H9 (cell line): ENCODE results near the gene SFXN5. TPM values are rescaled to one million over a fixed set of nuclear protein-coding genes. Genes with fewer than 3 reads are reported as not detected.

Experiments used
- DNase-seq: peaks from one replicate; pipeline ENCODE4 v3.0.0-alpha.2; 2017
- H2AFZ ChIP-seq: one replicate; pipeline ENCODE4 v1.6.1; 2013; ENCODE audit warnings: mild to moderate bottlenecking, low read length, control low read depth, moderate library complexity
- H2AK5ac ChIP-seq: 2 replicates; pipeline ENCODE4 v1.6.1; 2013; ENCODE audit warnings: low read length, control low read depth, mixed read lengths; ENCODE audit not compliant: insufficient read length
- H2BK120ac ChIP-seq: one replicate; pipeline ENCODE4 v1.6.1; 2013; ENCODE audit warnings: low read depth, mild to moderate bottlenecking, low read length, control low read depth, inconsistent platforms; ENCODE audit not compliant: poor library complexity, severe bottlenecking
- H2BK12ac ChIP-seq: 2 replicates; pipeline ENCODE4 v1.6.1; 2013; ENCODE audit warnings: low read length, control low read depth, mixed read lengths, low read depth; ENCODE audit not compliant: insufficient read length
- H2BK15ac ChIP-seq: 2 replicates; pipeline ENCODE4 v1.6.1; 2013; ENCODE audit warnings: low read depth, low read length, control low read depth
- H2BK20ac ChIP-seq: one replicate; pipeline ENCODE4 v1.6.1; 2013; ENCODE audit warnings: low read depth, mild to moderate bottlenecking, low read length, control low read depth, inconsistent platforms; ENCODE audit not compliant: poor library complexity, severe bottlenecking
- H2BK5ac ChIP-seq: 2 replicates; pipeline ENCODE4 v1.6.1; 2013; ENCODE audit warnings: low read length, control low read depth, mixed read lengths; ENCODE audit not compliant: insufficient read length
- H3K14ac ChIP-seq: 2 replicates; pipeline ENCODE4 v1.6.1; 2013; ENCODE audit warnings: low read length, control low read depth; ENCODE audit not compliant: insufficient read depth
- H3K18ac ChIP-seq: 2 replicates; pipeline ENCODE4 v1.6.1; 2013; ENCODE audit warnings: low read depth, mild to moderate bottlenecking, mixed read lengths, low read length, control low read depth; ENCODE audit not compliant: insufficient read length
- H3K23ac ChIP-seq: 2 replicates; pipeline ENCODE4 v1.6.1; 2013; ENCODE audit warnings: low read length, control low read depth, mixed read lengths, low read depth; ENCODE audit not compliant: insufficient read length
- H3K23me2 ChIP-seq: 2 replicates; pipeline ENCODE4 v1.6.1; 2013; ENCODE audit warnings: low read depth, mild to moderate bottlenecking, mixed read lengths, low read length, control low read depth; ENCODE audit not compliant: insufficient read length, poor library complexity, severe bottlenecking
- H3K27ac ChIP-seq: 2 replicates; pipeline ENCODE4 v1.5.1; 2013; ENCODE audit warnings: low read length, control low read depth, mixed read lengths, low read depth; ENCODE audit not compliant: insufficient read length
- H3K27me3 ChIP-seq: 2 replicates; pipeline ENCODE4 v1.6.1; 2013; ENCODE audit warnings: low read length, control low read depth, inconsistent platforms; ENCODE audit not compliant: insufficient read depth
- H3K4ac ChIP-seq: 2 replicates; pipeline ENCODE4 v1.6.1; 2013; ENCODE audit warnings: low read depth, mild to moderate bottlenecking, control low read depth, inconsistent platforms, low read length, moderate library complexity
- H3K4me1 ChIP-seq: 2 replicates; pipeline ENCODE4 v1.6.1; 2013; ENCODE audit warnings: low read length, control low read depth, inconsistent platforms; ENCODE audit not compliant: insufficient read depth
- H3K4me2 ChIP-seq: 2 replicates; pipeline ENCODE4 v1.6.1; 2013; ENCODE audit warnings: low read length, control low read depth, mixed read lengths; ENCODE audit not compliant: insufficient read length, insufficient read depth
- H3K56ac ChIP-seq: 2 replicates; pipeline ENCODE4 v1.6.1; 2013; ENCODE audit warnings: low read depth, mild to moderate bottlenecking, mixed read lengths, low read length, control low read depth; ENCODE audit not compliant: insufficient read length
- H3K79me1 ChIP-seq: 2 replicates; pipeline ENCODE4 v1.6.1; 2013; ENCODE audit warnings: low read depth, mild to moderate bottlenecking, moderate library complexity, low read length, control low read depth, inconsistent platforms; ENCODE audit not compliant: insufficient read depth, poor library complexity, severe bottlenecking
- H3K79me2 ChIP-seq: 2 replicates; pipeline ENCODE4 v1.6.1; 2013; ENCODE audit warnings: low read length, control low read depth, inconsistent platforms; ENCODE audit not compliant: insufficient read depth
- H3K9ac ChIP-seq: 2 replicates; pipeline ENCODE4 v1.6.1; 2013; ENCODE audit warnings: low read length, control low read depth, mixed read lengths; ENCODE audit not compliant: insufficient read length; ENCODE audit errors: extremely low read depth
- H3K9me3 ChIP-seq: one replicate; pipeline ENCODE4 v1.6.1; 2013; ENCODE audit warnings: low read depth, low read length, inconsistent platforms; ENCODE audit not compliant: control insufficient read depth
- H3T11ph ChIP-seq: one replicate; pipeline ENCODE4 v1.6.1; 2013; ENCODE audit warnings: mild to moderate bottlenecking, low read length, control low read depth, inconsistent platforms
- H4K20me1 ChIP-seq: one replicate; pipeline ENCODE4 v1.6.1; 2013; ENCODE audit not compliant: control insufficient read depth, insufficient read length, insufficient read depth
- H4K5ac ChIP-seq: 2 replicates; pipeline ENCODE4 v1.6.1; 2013; ENCODE audit warnings: low read depth, mild to moderate bottlenecking, mixed read lengths, low read length, control low read depth; ENCODE audit not compliant: insufficient read length
- H4K8ac ChIP-seq: replicated peaks from 2 replicates; pipeline ENCODE4 v1.6.1; 2013; ENCODE audit warnings: low read length, control low read depth, mixed read lengths, low read depth; ENCODE audit not compliant: insufficient read length
- H4K91ac ChIP-seq: 2 replicates; pipeline ENCODE4 v1.6.1; 2013; ENCODE audit warnings: low read depth, mild to moderate bottlenecking, moderate library complexity, mixed read lengths, low read length, control low read depth; ENCODE audit not compliant: insufficient read length
- H3K27ac Mint-ChIP-seq, 3 experiments: 2 replicates in 2 of 3; 3 replicates in 1 of 3; pipeline ENCODE4 v1.8.0; 2020 to 2021; ENCODE audit warnings: mixed read lengths in 3 of 3, mild to moderate bottlenecking in 1 of 3, moderate library complexity in 1 of 3
- H3K27me3 Mint-ChIP-seq: 2 replicates; pipeline ENCODE4 v1.8.0; 2021; ENCODE audit warnings: low read depth, mild to moderate bottlenecking, moderate library complexity, mixed read lengths
- H3K36me3 Mint-ChIP-seq, 3 experiments: 2 replicates in 2 of 3; 3 replicates in 1 of 3; pipeline ENCODE4 v1.8.0; 2020 to 2021; ENCODE audit warnings: low read depth in 3 of 3, mixed read lengths in 3 of 3; ENCODE audit not compliant: insufficient read depth in 1 of 3
- H3K4me1 Mint-ChIP-seq, 2 experiments: 2 replicates each; pipeline ENCODE4 v1.8.0; 2020; ENCODE audit warnings: mixed read lengths in 2 of 2
- H3K4me3 Mint-ChIP-seq, 2 experiments: 2 replicates in 1 of 2; 3 replicates in 1 of 2; pipeline ENCODE4 v1.8.0; 2020 to 2021; ENCODE audit warnings: mild to moderate bottlenecking in 2 of 2, mixed read lengths in 2 of 2, moderate library complexity in 1 of 2
- H3K9me3 Mint-ChIP-seq, 2 experiments: 2 replicates in 1 of 2; 3 replicates in 1 of 2; pipeline ENCODE4 v1.8.0; 2020; ENCODE audit warnings: mild to moderate bottlenecking in 2 of 2, mixed read lengths in 2 of 2, moderate library complexity in 1 of 2
- WGBS: extraction: QIAGEN DNeasy Blood & Tissue Kit; methylation state at CpG from one replicate; pipeline ENCODE4 v1.1.7; 2013; ENCODE audit warnings: missing lambda C conversion rate, low lambda C conversion rate, mixed read lengths; ENCODE audit not compliant: insufficient read length; ENCODE audit errors: extremely low coverage; 5-methylcytosine and 5-hydroxymethylcytosine counted together
- total RNA-seq: library from RNA; stranded (reverse); gene quantifications from 2 replicates; pipeline ENCODE4 v1.2.1, GENCODE V29; 2021
- TF ChIP-seq, protein P1 (sequence below): fragments of 200-600 bp; sonication (generic); conservative IDR thresholded peaks from 3 replicates; pipeline ENCODE4 v1.8.0; 2021; ENCODE audit warnings: antibody characterized with exemption, mild to moderate bottlenecking

Gene SFXN5
- total RNA-seq, 1 experiment from 2014 or later = 30.9 TPM

DNA sequence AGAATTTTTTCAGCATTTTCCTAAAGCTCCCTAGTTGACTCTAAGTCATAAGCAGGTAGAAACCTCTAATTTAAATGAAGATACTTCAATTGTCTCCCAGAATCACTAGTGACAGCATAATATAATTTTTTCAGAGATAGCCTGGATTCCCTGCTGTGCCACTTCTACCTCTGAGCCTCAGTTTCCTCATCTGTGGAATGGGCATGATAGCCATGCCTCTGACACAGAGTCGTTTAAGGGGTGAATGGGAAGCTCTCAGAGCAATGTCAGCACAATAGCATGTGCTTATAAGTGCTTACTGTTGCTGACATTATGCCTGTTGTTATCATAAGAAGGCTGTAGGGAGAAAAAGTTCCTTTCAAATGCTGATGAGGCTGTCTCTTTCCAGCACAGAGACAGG is 48.0 kb downstream of the SFXN5 start:
- Histone ChIP-seq H3K56ac (no peak overlapping the region), H3K4me1 (no peaks in the 10 kb centered on the region), H2BK120ac (no peak overlapping the region), H3K79me1 (no peaks in the 10 kb centered on the region), H3K9ac (no peak overlapping the region), H2BK20ac (no peak overlapping the region), H3K4me2 (no peak overlapping the region), H3K27ac (no peak overlapping the region), H3K23ac (no peak overlapping the region), H2BK12ac (no peak overlapping the region), H2AFZ (no peak overlapping the region), H4K91ac (no peak overlapping the region), H3K4ac (no peak overlapping the region), H3K79me2 (no peaks in the 10 kb centered on the region), H3K23me2 (no peaks in the 10 kb centered on the region), H4K20me1 (no peaks in the 10 kb centered on the region), H4K8ac (no peak overlapping the region), H4K5ac (no peak overlapping the region), H3K27me3 (no peaks in the 10 kb centered on the region), H3T11ph (no peak overlapping the region), H3K18ac (no peak overlapping the region), H3K14ac (no peak overlapping the region), H2BK15ac (no peak overlapping the region), H2AK5ac (no peak overlapping the region), H3K9me3 (no peaks in the 10 kb centered on the region), H2BK5ac (no peak overlapping the region)
- Mint-ChIP-seq H3K4me3 (no peak overlapping the region), H3K4me1 (peaks cover 5% of the 10 kb centered on the region in 2 experiments), H3K27ac (no peak overlapping the region), H3K36me3 (peaks cover 1 to 14% (median 5%) of the 10 kb centered on the region in 3 experiments; a peak in 5 of 7 replicates), H3K9me3 (no peaks in the 10 kb centered on the region), H3K27me3 (no peaks in the 10 kb centered on the region)
- no peak for DNase-seq
- TF ChIP-seq, protein P1, sequence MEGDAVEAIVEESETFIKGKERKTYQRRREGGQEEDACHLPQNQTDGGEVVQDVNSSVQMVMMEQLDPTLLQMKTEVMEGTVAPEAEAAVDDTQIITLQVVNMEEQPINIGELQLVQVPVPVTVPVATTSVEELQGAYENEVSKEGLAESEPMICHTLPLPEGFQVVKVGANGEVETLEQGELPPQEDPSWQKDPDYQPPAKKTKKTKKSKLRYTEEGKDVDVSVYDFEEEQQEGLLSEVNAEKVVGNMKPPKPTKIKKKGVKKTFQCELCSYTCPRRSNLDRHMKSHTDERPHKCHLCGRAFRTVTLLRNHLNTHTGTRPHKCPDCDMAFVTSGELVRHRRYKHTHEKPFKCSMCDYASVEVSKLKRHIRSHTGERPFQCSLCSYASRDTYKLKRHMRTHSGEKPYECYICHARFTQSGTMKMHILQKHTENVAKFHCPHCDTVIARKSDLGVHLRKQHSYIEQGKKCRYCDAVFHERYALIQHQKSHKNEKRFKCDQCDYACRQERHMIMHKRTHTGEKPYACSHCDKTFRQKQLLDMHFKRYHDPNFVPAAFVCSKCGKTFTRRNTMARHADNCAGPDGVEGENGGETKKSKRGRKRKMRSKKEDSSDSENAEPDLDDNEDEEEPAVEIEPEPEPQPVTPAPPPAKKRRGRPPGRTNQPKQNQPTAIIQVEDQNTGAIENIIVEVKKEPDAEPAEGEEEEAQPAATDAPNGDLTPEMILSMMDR = no peak
- no CpG with 5 or more reads among the region's 1 CpG for WGBS
